SK-N-SH (cell line): ENCODE data around the gene AREL1. TPM values are rescaled to one million over a fixed set of nuclear protein-coding genes. Genes with fewer than 3 reads are reported as not detected.

Experiments used
- CTCF ChIA-PET: fragments of 300-600, 350-600 bp; formaldehyde crosslinking; extraction: SDS; loops from one replicate; lab custom pipeline; 2021; lab: Yijun Ruan, JAX
- POLR2A ChIA-PET: fragments of 350-600 bp; sonication (Branson Sonifier 250); formaldehyde crosslinking; extraction: SDS; loops from one replicate; lab custom pipeline; 2020; ENCODE audit warnings: antibody characterized with exemption, inconsistent platforms; lab: Yijun Ruan, JAX
- DNase-seq: peaks from one replicate; pipeline ENCODE4 v3.0.0; 2012
- H2AFZ ChIP-seq: fragments of 200-600 bp; sonication (generic); 2 replicates; pipeline ENCODE4 v1.8.1; 2016; ENCODE audit warnings: antibody characterized with exemption, mild to moderate bottlenecking, low read depth
- H3F3A ChIP-seq: fragments of 200-600 bp; sonication (generic); replicated peaks from 2 replicates; pipeline ENCODE3; 2016; ENCODE audit warnings: antibody characterized with exemption, mild to moderate bottlenecking; ENCODE audit not compliant: insufficient read depth
- H3K27ac ChIP-seq, 2 experiments: fragments of 200-500 bp in 1 of 2; fragments of 200-600 bp in 1 of 2; sonication (Bioruptor generic) in 1 of 2; sonication (generic), shearing (Covaris generic) in 1 of 2; 2 replicates each; pipeline versions ENCODE4 v1.5.1 to v1.6.1; 2014 to 2016; ENCODE audit warnings: low read depth in 2 of 2, inconsistent platforms in 1 of 2, low read length in 1 of 2, mild to moderate bottlenecking in 1 of 2, mixed read lengths in 1 of 2
- H3K27me3 ChIP-seq: fragments of 200-600 bp; sonication (generic), shearing (Covaris generic); 2 replicates; pipeline ENCODE4 v1.6.1; 2016; ENCODE audit warnings: mixed run types; ENCODE audit not compliant: insufficient read depth
- H3K36me3 ChIP-seq, 2 experiments: fragments of 200-500 bp in 1 of 2; fragments of 200-600 bp in 1 of 2; sonication (Bioruptor generic) in 1 of 2; sonication (generic) in 1 of 2; replicated peaks in 1 of 2; 2 replicates each; pipeline versions ENCODE3 to v1.5.1; 2014 to 2016; ENCODE audit warnings: low read length in 1 of 2, mild to moderate bottlenecking in 1 of 2; ENCODE audit not compliant: insufficient read depth in 2 of 2, control insufficient read depth in 1 of 2
- H3K4me1 ChIP-seq, 2 experiments: fragments of 200-500 bp in 1 of 2; fragments of 200-600 bp in 1 of 2; sonication (Bioruptor generic) in 1 of 2; sonication (generic), shearing (Covaris generic) in 1 of 2; 2 replicates each; pipeline versions ENCODE4 v1.5.1 to v1.6.1; 2014 to 2016; ENCODE audit warnings: low read depth in 1 of 2, low read length in 1 of 2, mixed run types in 1 of 2; ENCODE audit not compliant: insufficient read depth in 2 of 2, control insufficient read depth in 1 of 2
- H3K4me2 ChIP-seq: fragments of 200-600 bp; sonication (generic), shearing (Covaris generic); 2 replicates; pipeline ENCODE4 v1.6.1; 2017; ENCODE audit warnings: mixed run types
- H3K4me3 ChIP-seq, 2 experiments: fragments of 200-500 bp in 1 of 2; fragments of 200-600 bp in 1 of 2; sonication (Bioruptor generic) in 1 of 2; sonication (generic), shearing (Covaris generic) in 1 of 2; 2 replicates each; pipeline versions ENCODE4 v1.5.1 to v1.8.1; 2014 to 2016; ENCODE audit warnings: low read depth in 2 of 2, inconsistent platforms in 1 of 2, low read length in 1 of 2, mild to moderate bottlenecking in 1 of 2, mixed read lengths in 1 of 2, moderate library complexity in 1 of 2
- H3K79me2 ChIP-seq: fragments of 200-600 bp; sonication (generic); 2 replicates; pipeline ENCODE4 v1.8.1; 2017; ENCODE audit warnings: mild to moderate bottlenecking; ENCODE audit not compliant: insufficient read depth
- H3K9ac ChIP-seq: fragments of 200-600 bp; sonication (generic); 2 replicates; pipeline ENCODE4 v1.6.1; 2017; ENCODE audit warnings: mixed run types
- H3K9me2 ChIP-seq: fragments of 200-600 bp; sonication (generic); 2 replicates; pipeline ENCODE4 v1.6.1; 2017; ENCODE audit warnings: mixed run types
- H3K9me3 ChIP-seq: fragments of 200-600 bp; sonication (generic); 2 replicates; pipeline ENCODE4 v1.6.1; 2017; ENCODE audit warnings: mixed run types, mild to moderate bottlenecking, moderate library complexity
- H4K20me1 ChIP-seq: fragments of 200-600 bp; sonication (generic); 2 replicates; pipeline ENCODE4 v1.6.1; 2017; ENCODE audit warnings: mild to moderate bottlenecking, mixed run types; ENCODE audit not compliant: insufficient read depth
- ELF1 ChIP-seq: IDR thresholded peaks from 2 replicates; pipeline ENCODE4 v1.4.0; 2012
- EP300 ChIP-seq, 2 experiments: IDR thresholded peaks; 2 replicates each; pipeline versions ENCODE4 v1.4.0 to v1.6.1; 2012; ENCODE audit warnings: borderline replicate concordance in 1 of 2, low read depth in 1 of 2, low read length in 1 of 2
- EZH2phosphoT487 ChIP-seq: fragments of 200-600 bp; sonication (generic); IDR thresholded peaks from 2 replicates; pipeline ENCODE4 v1.6.1; 2017; ENCODE audit warnings: low read depth, mixed run types, mild to moderate bottlenecking, antibody characterized with exemption, moderate library complexity, borderline replicate concordance
- FOXJ3 ChIP-seq: sonication (generic); formaldehyde crosslinking; IDR thresholded peaks from 2 replicates; pipeline ENCODE4 v1.5.1; 2020; ENCODE audit warnings: mild to moderate bottlenecking, missing genetic modification reagents
- GATA2 ChIP-seq: sonication (generic); formaldehyde crosslinking; IDR thresholded peaks from 2 replicates; pipeline ENCODE4 v1.5.0; 2020; ENCODE audit warnings: mild to moderate bottlenecking, missing genetic modification reagents
- MAX ChIP-seq: IDR thresholded peaks from 2 replicates; pipeline ENCODE4 v1.4.0; 2012; ENCODE audit warnings: low read depth
- MXI1 ChIP-seq: IDR thresholded peaks from 2 replicates; pipeline ENCODE4 v1.6.1; 2012; ENCODE audit warnings: mild to moderate bottlenecking, low read depth, low read length, improper control_type of control experiment
- NFIC ChIP-seq: IDR thresholded peaks from 2 replicates; pipeline ENCODE4 v1.4.0; 2012; ENCODE audit warnings: borderline replicate concordance
- RAD21 ChIP-seq: IDR thresholded peaks from 2 replicates; pipeline ENCODE4 v1.6.1; 2012; ENCODE audit warnings: mild to moderate bottlenecking, low read length
- RXRA ChIP-seq: IDR thresholded peaks from 2 replicates; pipeline ENCODE4 v1.4.0; 2012; ENCODE audit warnings: low read depth, mild to moderate bottlenecking, borderline replicate concordance
- TAF1 ChIP-seq: IDR thresholded peaks from 2 replicates; pipeline ENCODE4 v1.6.1; 2012; ENCODE audit warnings: low read depth, mild to moderate bottlenecking, low read length, moderate library complexity, borderline replicate concordance
- TCF12 ChIP-seq: IDR thresholded peaks from 2 replicates; pipeline ENCODE4 v1.4.0; 2012
- TEAD4 ChIP-seq: IDR thresholded peaks from 2 replicates; pipeline ENCODE4 v1.4.0; 2012; ENCODE audit warnings: mild to moderate bottlenecking, borderline replicate concordance; ENCODE audit not compliant: insufficient read depth
- YY1 ChIP-seq: IDR thresholded peaks from 2 replicates; pipeline ENCODE4 v1.4.0; 2012; ENCODE audit warnings: low read depth, mild to moderate bottlenecking
- WGBS: methylation state at CpG from one replicate; pipeline ENCODE4 v1.1.6; 2017; ENCODE audit warnings: low lambda C conversion rate; 5-methylcytosine and 5-hydroxymethylcytosine counted together
- polyA plus RNA-seq, 3 experiments: library from polyadenylated mRNA; depleted of rRNA; stranded (reverse); fragments of >200 nt; gene quantifications; 2 replicates each; pipeline ENCODE4 v1.2.3, GENCODE V29; 2012
- TF ChIP-seq, protein P1 (sequence below): IDR thresholded peaks from 2 replicates; pipeline ENCODE4 v1.6.1; 2012; ENCODE audit warnings: mild to moderate bottlenecking, low read depth, low read length, moderate library complexity
- TF ChIP-seq, protein P2 (sequence below): IDR thresholded peaks from 2 replicates; pipeline ENCODE4 v1.4.0; 2012; ENCODE audit warnings: low read depth, borderline replicate concordance

Gene AREL1
- polyA plus RNA-seq, 1 of the 3 experiments (the other 2 are of a cell fraction): 35.1 TPM

GRCh38 chr14:74697011-74697410, 15.9 kb downstream of the AREL1 start:
- peak overlapping the region in 1 of 2 experiments; percentile 37; a peak in 1 of 4 replicates for H3K27ac ChIP-seq
- H3K36me3 ChIP-seq: peaks cover 14 to 50% of the 10 kb centered on the region in 2 experiments
- TF ChIP-seq, protein P1, sequence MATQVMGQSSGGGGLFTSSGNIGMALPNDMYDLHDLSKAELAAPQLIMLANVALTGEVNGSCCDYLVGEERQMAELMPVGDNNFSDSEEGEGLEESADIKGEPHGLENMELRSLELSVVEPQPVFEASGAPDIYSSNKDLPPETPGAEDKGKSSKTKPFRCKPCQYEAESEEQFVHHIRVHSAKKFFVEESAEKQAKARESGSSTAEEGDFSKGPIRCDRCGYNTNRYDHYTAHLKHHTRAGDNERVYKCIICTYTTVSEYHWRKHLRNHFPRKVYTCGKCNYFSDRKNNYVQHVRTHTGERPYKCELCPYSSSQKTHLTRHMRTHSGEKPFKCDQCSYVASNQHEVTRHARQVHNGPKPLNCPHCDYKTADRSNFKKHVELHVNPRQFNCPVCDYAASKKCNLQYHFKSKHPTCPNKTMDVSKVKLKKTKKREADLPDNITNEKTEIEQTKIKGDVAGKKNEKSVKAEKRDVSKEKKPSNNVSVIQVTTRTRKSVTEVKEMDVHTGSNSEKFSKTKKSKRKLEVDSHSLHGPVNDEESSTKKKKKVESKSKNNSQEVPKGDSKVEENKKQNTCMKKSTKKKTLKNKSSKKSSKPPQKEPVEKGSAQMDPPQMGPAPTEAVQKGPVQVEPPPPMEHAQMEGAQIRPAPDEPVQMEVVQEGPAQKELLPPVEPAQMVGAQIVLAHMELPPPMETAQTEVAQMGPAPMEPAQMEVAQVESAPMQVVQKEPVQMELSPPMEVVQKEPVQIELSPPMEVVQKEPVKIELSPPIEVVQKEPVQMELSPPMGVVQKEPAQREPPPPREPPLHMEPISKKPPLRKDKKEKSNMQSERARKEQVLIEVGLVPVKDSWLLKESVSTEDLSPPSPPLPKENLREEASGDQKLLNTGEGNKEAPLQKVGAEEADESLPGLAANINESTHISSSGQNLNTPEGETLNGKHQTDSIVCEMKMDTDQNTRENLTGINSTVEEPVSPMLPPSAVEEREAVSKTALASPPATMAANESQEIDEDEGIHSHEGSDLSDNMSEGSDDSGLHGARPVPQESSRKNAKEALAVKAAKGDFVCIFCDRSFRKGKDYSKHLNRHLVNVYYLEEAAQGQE: no peak
- TF ChIP-seq TAF1 (no peak), TEAD4 (no peak), RAD21 (no peak), MXI1 (no peak), EZH2phosphoT487 (no peak), EP300 (IDR thresholded peaks at IDR 0.05; ENCODE audit: borderline replicate concordance in 1 of 2, low read depth in 1 of 2, low read length in 1 of 2) (no peak), YY1 (no peak), FOXJ3 (no peak), NFIC (no peak), GATA2 (CRISPR knock-in tag) (no peak), TCF12 (no peak), RXRA (no peak), ELF1 (no peak), MAX (no peak)
- TF ChIP-seq, protein P2, sequence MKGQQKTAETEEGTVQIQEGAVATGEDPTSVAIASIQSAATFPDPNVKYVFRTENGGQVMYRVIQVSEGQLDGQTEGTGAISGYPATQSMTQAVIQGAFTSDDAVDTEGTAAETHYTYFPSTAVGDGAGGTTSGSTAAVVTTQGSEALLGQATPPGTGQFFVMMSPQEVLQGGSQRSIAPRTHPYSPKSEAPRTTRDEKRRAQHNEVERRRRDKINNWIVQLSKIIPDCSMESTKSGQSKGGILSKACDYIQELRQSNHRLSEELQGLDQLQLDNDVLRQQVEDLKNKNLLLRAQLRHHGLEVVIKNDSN: no peak
- H3K4me2 ChIP-seq: 0 out of 2 replicates have a peak overlapping the region, but pooled peaks have one; percentile 43
- no peaks in the 10 kb centered on the region for H3K9me2 ChIP-seq
- peaks cover 21% of the 10 kb centered on the region for H3F3A ChIP-seq
- peaks cover 33% of the 10 kb centered on the region for H4K20me1 ChIP-seq
- CTCF ChIA-PET: interaction anchor here (1.0 to 1.2 kb wide), 2 partner anchors 13 to 71 kb away, joined by 3 read pairs; no protein-coding TSS in a partner anchor
- no peak overlapping the region for H2AFZ ChIP-seq
- no peak overlapping the region for H3K9ac ChIP-seq
- no peaks in the 10 kb centered on the region for H3K27me3 ChIP-seq
- H3K4me3 ChIP-seq: no peak overlapping the region
- POLR2A ChIA-PET: no interaction called here
- H3K9me3 ChIP-seq: no peaks in the 10 kb centered on the region
- WGBS: 83% methylated on average over 1 of the region's 1 CpG
- H3K79me2 ChIP-seq: peaks cover 100% of the 10 kb centered on the region
- no peak for DNase-seq
- H3K4me1 ChIP-seq: peaks cover 0 to 14% of the 10 kb centered on the region in 2 experiments; a peak in 1 of 4 replicates
